B cell (primary cell): ENCODE results near the gene PPIH.
"Not testable (repeated sequence)": the region's sequence is repeated elsewhere in the genome, so short reads cannot be mapped to it uniquely, and the experiment has no call there.

Experiments used
- EZH2 ChIP-seq: IDR thresholded peaks from 2 replicates; pipeline ENCODE4 v1.6.1; 2012; ENCODE audit warnings: borderline replicate concordance, low read depth, mild to moderate bottlenecking, moderate library complexity, low read length; ENCODE audit not compliant: insufficient read depth, poor library complexity, severe bottlenecking
- TF ChIP-seq, protein P1 (sequence below): fragments of 200-600 bp; IDR thresholded peaks from one replicate; pipeline ENCODE4 v1.8.0; 2022; ENCODE audit warnings: antibody characterized with exemption, mild to moderate bottlenecking

DNA sequence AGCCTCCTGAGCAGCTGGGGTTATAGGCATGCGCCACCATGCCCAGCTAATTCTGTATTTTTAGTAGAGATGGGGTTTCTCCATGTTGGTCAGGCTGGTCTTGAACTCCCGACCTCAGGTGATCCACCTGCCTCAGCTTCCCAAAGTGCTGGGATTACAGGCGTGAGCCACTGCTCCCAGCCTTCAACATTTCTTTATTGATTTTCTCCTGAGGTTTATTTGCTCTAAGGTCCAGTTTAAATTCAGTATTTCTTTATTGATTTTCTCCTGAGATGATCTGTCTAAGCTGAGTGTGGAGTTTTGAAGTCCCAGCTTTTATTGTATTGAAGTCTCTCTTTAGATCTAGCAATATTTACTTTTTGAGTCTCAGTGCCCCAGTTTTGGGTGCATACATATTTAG lies 54.6 kb downstream of the PPIH start:
- TF ChIP-seq EZH2 = not testable (repeated sequence)
- TF ChIP-seq, protein P1, sequence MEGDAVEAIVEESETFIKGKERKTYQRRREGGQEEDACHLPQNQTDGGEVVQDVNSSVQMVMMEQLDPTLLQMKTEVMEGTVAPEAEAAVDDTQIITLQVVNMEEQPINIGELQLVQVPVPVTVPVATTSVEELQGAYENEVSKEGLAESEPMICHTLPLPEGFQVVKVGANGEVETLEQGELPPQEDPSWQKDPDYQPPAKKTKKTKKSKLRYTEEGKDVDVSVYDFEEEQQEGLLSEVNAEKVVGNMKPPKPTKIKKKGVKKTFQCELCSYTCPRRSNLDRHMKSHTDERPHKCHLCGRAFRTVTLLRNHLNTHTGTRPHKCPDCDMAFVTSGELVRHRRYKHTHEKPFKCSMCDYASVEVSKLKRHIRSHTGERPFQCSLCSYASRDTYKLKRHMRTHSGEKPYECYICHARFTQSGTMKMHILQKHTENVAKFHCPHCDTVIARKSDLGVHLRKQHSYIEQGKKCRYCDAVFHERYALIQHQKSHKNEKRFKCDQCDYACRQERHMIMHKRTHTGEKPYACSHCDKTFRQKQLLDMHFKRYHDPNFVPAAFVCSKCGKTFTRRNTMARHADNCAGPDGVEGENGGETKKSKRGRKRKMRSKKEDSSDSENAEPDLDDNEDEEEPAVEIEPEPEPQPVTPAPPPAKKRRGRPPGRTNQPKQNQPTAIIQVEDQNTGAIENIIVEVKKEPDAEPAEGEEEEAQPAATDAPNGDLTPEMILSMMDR = not testable (repeated sequence)
